AG09319 (cell line): ENCODE data around the gene GGT5.
A peak's percentile ranks its signal among the peaks of the same experiment; 100 is the strongest.
"Not testable (repeated sequence)": the region's sequence is repeated elsewhere in the genome, so short reads cannot be mapped to it uniquely, and the experiment has no call there.

Experiments
- DNase-seq: peaks from one replicate; pipeline ENCODE4 v3.0.0-alpha.2; 2010; ENCODE audit warnings: low read depth; ENCODE audit errors: extremely low read depth
- CTCF ChIP-seq: IDR thresholded peaks from 2 replicates; pipeline ENCODE4 v1.5.1; 2011; ENCODE audit warnings: low read depth, mild to moderate bottlenecking, inconsistent platforms, low read length, moderate library complexity

The GGT5 gene

GRCh38 chr22:24284747-24285203 lies 39.9 kb upstream of the GGT5 start:
- no peak for DNase-seq
- no peak for TF ChIP-seq CTCF

GRCh38 chr22:24282401-24282800 lies 37.5 kb upstream of the GGT5 start:
- no peak for DNase-seq
- TF ChIP-seq CTCF: no peak

- DNase-seq: not testable (repeated sequence)
These were observed 35.5 kb upstream of the GGT5 start for GRCh38 chr22:24280363-24280762.

GRCh38 chr22:24274696-24275405 lies 30.0 kb upstream of the GGT5 start:
- not testable (repeated sequence) for DNase-seq

- not testable (repeated sequence) for DNase-seq
These were observed 29.0 kb upstream of the GGT5 start for GRCh38 chr22:24273906-24274305.

GRCh38 chr22:24273031-24273430 lies 28.1 kb upstream of the GGT5 start:
- DNase-seq: not testable (repeated sequence)

- no peak for TF ChIP-seq CTCF
- no peak for DNase-seq
These were observed 26.5 kb upstream of the GGT5 start for GRCh38 chr22:24271386-24271854.

- TF ChIP-seq CTCF: peak; percentile 17
- peak; percentile 84 for DNase-seq
These were observed 25.9 kb upstream of the GGT5 start, which contains the start of gene SPECC1L for GRCh38 chr22:24270556-24271385. Gene SPECC1L, plus strand, starts transcription at chr22:24270831. Its CDS starts 31,401 bp downstream, at chr22:24302232.

GRCh38 chr22:24266495-24266894 lies 21.6 kb upstream of the GGT5 start:
- DNase-seq: not testable (repeated sequence)

GRCh38 chr22:24265734-24266133 lies 20.9 kb upstream of the GGT5 start:
- DNase-seq: no peak
- TF ChIP-seq CTCF: no peak

- peak; percentile 32 for DNase-seq
These were observed 19.5 kb upstream of the GGT5 start for GRCh38 chr22:24264329-24264896.

GRCh38 chr22:24263479-24263878 lies 18.6 kb upstream of the GGT5 start:
- not testable (repeated sequence) for DNase-seq

GRCh38 chr22:24262185-24262749 lies 17.4 kb upstream of the GGT5 start:
- DNase-seq: not testable (repeated sequence)
